CD4-positive, alpha-beta T cell treated with Interleukin-10 for 1 hour (primary cell): ENCODE results near the gene UBE2C.
"Not testable (repeated sequence)": the region's sequence is repeated elsewhere in the genome, so short reads cannot be mapped to it uniquely, and the experiment has no call there.

Source experiments
- DNase-seq: peaks from one replicate; pipeline ENCODE4 v3.0.0-alpha.2; 2020

Gene UBE2C

DNA sequence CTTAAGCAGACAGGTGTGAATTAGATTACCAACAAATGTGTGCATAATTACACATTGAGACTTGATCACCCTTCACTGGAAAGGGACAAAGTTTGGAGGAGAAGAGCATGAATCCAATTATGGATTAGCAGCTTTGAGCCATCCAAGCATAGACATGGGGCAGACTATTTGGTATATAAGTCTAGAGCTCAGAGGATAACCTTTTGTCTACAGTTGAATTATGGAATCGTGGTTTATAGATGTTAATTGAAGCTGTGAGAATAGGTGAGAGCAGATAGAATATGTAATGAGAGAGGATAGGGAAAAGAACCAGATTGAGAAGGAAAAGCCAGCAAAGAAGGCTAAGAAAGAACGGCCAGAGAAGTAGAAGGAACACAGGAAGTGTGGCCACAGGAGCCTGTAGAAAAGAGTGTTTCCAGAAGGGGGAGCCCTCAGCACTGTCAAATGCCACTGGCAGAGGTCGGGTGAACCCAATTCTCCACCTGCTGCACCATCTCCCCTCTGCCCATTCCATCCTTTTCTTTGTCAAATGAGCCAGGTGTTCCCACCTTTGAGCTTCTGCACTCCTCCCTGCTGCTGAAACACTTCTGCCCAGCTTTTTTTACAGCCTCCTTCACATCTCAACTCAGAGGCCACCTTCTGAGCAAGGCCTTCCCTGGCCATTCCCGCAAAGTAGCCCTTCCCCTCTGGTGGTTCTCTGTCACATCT is 13.4 kb upstream of the UBE2C start:
- DNase-seq = peak; percentile 77

DNA sequence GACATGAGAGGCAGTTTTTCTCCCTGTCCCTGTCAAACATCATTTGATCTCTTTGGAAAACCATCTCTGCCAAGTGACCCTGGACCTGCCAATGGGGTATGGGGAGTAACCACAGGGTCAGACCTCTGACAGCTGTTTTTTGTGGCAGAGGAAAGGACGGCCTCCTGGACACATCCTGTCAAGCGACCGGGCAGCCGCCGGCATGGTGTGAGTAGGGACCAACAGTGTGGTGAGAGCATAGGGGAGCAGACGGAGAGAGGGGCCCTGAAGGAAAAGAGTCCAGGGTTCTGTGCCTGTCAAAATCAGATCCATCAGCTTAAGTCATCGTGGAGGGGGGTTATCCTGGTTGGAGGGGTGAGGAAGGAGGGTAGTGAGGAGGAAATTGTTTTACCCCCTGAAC is 10.6 kb upstream of the UBE2C start:
- DNase-seq = no peak

DNA sequence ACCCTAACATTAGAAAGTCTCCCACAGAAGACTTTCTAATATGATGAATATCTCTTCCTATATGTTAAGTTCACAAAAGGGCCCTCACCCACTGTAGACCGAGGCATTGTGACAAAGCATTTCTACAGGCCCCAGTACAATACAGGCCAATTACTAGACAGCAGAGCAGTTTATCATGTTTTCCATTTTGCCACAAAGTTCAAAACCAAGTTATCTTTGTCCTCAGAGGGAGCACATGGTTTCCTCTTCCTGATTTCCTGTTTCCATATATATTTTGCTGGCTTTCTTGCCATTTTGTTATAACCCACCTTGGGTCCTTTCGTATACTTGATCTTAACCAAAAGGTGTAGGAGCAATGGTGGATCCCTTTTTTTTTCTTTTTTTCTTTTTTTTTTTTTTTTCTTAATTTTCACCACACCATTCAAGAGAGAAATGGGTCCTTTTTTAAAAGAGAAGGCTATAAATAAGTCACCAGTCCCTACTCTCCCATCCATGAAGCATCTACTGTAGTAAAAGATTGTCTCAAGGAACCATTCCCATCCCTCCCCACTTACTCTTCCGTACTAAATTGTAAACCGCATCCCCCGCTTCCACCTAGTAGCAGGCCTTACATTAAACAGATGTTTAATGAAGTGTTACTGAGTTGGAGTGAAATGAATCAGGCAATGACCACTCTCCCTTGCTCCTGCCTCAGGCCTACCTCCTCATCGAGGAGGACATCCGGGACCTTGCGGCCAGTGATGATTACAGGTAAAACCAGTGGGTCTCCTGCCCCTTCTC is 2.1 kb upstream of the UBE2C start:
- no peak for DNase-seq

DNA sequence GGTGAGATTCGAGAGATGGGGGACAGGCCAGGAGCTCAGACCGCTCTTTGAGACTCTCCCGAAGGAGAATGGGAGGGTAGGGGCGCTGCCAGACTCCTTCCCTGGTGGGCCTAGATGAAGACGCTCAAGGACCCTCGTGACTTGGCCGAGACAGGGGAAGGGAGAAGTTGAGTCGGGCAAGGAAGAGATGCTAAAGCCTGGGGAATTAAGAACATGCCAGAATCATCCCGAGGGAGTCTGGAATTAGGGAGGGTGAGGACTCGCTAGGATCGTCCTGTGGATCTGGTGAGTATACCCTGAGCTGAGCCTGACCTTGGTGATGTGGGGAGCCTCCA is 529 bp downstream of the UBE2C start:
- no peak for DNase-seq

DNA sequence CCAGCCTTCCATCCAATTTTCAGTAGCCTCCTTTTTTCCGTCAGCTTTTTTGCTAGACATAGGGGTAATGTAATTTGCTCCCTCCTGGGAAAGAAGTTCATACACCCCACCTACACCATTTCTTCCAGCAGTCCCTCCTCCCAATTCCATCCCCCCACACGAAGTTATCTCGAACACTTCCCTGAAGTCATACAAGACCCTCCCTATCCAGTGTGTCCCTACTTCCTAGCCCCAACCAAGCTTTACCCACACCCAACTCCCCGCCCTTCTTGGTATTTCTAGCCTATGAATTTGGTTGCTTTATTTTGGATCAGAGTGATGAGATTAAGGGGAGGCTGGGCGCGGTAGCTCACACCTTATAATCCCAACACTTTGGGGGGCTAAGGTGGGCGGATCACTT is 1.0 kb downstream of the UBE2C start:
- DNase-seq = no peak

DNA sequence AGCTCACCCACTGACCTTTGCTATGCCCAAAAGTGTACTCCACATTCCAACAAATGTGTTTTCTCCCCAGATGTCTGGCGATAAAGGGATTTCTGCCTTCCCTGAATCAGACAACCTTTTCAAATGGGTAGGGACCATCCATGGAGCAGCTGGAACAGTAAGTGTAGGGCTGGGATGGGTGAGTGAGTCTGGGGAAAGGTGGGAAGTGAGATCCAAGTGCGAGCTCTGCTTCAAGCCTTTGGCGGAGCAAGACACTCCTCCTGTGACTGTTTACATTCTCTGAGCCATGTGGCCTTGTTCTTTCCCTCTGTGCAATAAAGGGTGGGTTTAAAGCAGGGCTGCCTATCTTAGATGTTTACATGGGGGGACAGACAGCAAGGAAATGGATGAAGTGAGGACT is 1.9 kb downstream of the UBE2C start:
- DNase-seq = no peak

DNA sequence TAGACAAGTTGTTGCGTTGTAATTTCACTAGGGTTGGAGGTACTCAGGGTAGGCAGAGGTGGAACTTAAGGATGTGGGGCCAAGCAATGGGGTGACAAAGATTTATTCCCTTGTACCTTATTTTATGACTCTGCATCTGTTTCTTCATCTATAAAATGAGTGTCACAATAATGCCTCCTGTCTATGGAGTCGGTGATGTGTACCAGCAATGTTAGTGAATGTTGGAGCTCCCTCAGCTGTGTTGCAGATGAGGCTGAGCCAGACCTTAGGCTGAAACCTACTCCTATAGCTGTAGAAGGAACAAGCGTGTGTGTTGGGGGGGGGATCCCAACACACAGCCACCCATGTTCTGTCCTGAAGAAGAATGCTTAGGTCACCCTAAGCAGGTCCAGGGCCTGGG is 4.5 kb downstream of the UBE2C start:
- no peak for DNase-seq

DNA sequence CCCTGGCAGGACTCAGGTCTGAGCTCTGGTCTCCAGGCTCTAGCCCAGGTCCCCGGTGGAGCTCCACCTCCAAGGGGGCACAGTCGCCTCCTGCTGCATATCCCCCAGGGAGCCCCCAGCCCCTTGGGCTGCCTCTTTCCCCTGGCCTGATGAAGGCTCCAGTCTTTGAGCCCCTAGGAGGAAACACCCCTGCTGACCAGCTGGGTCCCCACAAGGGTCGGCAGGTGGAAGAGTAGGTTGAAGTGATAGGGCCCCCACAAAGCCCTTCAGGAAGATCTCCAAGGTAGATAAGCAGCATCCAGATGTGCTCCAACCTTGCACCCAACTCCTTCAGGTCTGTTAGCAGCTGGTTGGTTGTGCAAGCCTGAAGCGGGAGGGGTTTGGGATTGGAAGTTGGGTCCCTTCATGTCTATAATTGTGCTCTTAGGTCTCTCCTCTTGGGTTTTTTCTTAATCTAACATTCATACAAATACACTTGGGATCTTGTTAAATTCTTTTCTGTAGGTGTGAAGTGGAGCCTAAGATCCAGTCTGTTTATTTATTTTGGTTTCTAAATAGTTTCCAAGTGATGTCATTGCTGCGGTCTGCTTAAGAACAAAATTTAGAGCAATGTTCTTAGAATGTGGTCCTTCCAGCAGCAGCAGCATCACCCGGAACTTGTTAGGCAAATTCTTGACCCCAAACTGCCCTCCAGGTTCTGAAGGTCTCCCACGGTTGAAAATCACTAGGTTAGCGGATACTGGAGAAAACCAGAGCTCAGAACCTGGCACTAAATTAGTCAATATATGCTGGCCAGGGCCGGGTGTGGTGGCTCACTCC is 5.1 kb downstream of the UBE2C start:
- DNase-seq = no peak

DNA sequence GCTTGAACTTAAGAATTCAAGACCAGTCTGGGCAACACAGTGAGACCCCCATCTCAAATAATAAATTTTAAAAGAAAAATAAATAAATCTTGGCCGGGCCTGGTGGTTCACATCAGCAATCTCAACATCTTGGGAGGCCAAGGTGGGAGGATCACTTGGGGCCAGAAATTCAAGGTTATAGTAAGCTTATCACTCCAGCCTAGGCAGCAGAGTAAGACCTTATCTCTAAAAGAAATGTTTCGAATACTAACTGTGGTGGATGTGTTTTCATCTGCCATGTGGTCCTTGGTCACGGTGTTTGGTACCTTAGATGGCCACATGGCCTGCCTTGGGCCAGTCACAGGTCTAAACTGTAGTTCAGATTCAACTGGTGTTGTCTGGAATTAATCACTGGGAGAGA is 5.8 kb downstream of the UBE2C start:
- no peak for DNase-seq

DNA sequence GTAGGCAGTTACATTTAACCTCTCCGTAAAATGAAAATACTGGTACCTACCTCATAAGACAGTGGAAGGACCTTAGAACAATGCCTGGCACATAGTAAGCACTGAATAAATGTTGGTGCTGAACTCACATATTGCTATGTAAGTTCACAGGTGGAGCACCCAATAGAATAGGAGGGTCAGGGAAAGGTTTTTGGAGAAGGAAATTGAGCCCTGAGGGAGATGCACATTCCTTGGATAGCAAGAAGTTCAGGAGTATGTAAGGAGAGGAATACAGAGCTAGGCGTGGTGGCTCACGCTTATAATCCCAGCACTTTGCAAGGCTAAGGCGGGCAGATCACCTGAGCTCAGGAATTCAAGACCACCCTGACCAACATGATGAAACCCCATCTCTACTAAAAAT is 7.0 kb downstream of the UBE2C start:
- no peak for DNase-seq

DNA sequence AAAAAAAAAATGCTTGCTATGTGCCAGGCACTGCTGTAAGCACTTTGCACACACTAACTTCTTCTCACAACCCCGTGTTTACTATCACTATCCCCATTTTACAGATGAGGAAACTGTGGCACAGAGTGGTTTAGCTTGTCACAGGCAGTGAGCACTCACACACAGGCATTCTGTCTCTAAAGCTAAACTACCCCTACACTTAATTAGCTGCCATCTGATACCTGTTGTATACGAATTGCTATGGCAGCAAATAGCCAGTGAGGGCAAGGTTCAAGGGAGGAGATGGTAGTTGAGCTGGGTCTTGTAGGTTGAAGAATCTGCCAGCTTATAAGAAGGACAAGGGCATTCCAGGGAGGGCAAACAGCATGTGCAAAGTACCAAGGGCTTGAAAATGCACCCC is 9.5 kb downstream of the UBE2C start:
- DNase-seq = no peak

DNA sequence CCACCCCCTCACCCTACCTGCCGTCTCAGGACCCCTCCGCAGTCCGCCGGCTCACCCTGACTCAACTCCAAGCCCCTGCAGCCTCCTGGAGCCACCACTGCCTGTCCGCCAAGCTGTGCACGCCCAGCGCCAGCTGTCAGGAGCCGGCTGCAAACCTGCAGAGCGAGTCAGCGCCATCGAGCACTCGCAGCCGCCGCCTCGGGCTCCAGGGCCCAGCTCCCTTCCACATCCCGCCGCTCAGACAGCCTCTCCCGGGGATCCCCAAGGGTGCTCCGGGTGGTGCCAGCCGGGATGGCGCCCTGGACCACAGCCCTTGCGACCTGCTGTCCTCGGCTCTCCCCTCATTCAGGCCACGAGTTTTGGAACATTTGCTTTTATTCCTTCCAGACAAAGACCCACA is 10.4 kb downstream of the UBE2C start:
- DNase-seq = no peak

DNA sequence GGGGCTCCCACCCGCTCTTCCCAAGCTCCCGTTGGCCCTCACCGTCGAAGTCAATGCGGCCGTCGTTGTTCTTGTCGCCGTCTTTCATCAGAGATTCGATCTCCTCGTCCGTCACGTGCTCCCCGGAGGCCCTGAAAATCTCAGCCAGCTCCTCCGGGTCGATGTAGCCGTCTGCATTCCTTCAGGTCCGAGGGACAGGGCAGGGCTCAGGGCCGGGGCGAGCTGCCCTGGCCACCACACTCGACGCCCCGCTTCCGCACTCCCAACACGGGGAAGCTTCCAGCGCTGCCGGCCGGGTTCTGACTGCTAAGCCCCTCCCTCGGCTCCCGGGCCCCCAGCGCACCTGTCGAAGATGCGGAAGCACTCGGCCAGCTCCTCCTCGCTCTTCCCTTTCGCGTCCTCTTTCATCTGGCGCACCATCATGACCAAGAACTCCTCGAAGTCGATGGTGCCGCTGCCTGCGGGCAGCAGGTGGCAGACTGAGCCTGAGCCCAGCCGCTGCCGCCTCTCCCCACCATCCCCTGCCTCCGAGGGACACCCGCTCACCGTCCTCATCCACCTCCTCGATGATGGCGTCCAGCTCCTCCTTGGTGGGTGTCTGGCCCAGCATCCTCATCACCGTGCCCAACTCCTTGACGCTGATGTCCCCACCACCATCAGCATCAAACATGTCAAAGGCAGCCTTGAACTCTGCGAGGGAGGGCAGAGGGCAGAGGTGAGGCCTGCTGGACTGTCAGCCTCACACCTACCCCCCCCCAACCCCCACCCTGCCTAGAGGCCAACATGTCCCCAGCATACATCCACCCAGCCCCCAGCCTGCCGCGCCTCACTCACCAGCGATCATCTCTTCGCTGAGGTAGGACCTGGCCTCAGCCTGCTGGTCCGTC is 11.7 kb downstream of the UBE2C start:
- peak; percentile 58 for DNase-seq

DNA sequence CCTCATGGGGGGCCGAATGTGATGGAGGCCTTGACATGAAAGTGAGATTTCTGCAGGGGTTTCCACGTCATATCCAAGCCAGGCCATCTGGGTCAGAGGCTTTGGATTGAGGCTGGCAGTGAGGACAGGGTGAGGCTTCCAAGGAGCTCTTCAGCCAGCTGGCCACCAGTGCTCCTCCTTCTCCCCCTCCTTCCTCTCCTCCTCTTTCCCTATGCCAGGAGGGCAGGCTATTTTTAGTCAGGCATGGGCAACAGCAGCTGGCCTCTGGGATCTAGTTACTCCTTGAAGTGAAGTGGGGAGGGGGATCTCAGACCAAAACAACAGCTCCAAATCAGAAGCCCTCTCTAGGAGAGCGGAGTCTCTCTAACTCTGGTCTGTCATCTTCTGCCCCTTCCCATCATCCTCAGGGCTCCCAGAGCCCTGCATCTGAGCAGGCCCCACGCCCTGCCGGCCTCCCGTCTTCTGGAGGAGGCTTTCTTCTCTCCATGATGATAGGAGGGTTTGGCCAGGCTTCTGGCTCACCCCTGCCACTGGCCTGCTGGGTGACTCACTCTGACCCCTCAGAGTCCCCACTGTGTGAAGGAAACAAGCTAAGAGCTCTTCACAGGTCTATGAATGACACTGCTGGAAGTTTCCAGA is 14.1 kb downstream of the UBE2C start:
- DNase-seq = no peak

DNA sequence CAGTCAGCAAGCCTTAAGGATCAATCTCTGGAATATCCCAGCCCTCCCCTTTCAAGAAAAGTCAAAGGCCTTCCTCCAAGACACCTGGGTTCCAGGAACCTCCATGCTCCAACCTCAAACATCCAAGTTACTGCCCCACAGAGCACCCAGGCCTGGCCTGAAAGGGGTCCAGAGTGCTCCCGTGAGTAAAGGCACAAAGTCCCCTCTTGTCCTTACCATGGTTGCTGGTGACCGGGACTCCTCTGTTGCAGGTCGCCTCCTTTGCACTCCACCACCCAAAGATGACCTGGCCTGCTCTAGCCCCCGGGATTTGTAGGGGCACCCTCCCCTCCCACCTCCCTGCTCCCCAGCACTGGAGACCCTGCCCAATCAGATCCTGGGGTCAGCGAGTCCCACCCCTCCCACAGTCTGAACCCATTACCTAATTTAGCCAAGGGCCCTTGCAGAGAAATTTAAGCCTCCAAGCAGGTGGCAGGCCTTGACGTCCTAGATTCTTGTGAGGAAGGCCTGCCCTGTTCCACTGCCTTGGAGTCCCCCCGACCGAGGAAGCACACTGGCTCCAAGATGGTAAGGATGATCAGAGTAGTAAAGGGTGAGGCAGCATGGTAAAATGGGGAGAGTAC is 14.7 kb downstream of the UBE2C start, which contains the start of gene TNNC2:
Gene TNNC2, minus strand, starts transcription at position 283 of the 623 bp plus-strand sequence. Its CDS starts 64 bp downstream, at position 219.
- no peak for DNase-seq

DNA sequence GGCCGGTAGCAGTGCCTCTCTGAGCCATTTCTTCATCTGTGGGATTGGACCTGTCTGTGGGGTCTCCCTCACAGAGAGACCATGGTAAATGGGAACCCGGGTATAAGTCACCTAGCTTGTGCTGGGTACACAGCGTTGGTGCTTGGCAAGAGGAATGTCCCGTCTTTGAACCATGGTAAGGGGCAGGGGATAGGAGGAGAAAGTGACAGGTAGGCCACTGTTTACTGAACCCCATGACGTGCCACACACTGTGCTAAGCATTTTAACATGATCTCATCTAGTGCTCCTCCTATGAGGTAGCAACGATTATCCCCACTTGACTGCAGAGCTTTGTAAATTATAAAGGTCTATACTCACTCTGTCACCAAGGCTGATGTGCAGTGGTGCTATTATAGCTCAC is 15.3 kb downstream of the UBE2C start:
- no peak for DNase-seq

DNA sequence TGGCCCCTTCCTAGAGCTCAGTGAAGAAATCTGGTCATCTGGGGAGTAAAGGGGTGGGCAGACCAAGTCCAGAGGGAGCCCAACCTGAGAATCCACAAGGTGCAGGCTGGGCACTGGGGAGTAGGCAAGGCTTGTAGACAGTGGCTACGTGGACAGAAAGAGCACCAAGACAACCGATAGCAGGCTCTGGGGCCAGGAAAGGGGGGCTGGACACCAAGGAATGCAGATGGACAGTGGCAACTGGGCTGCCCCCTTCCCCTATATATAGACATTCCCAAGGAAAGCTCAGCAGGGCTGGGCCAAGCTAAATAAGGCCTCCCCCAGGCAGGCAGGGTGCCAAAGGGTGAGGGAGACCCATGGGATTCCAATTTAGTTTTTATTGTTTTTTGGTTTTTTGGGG is 16.1 kb downstream of the UBE2C start:
- no peak for DNase-seq

DNA sequence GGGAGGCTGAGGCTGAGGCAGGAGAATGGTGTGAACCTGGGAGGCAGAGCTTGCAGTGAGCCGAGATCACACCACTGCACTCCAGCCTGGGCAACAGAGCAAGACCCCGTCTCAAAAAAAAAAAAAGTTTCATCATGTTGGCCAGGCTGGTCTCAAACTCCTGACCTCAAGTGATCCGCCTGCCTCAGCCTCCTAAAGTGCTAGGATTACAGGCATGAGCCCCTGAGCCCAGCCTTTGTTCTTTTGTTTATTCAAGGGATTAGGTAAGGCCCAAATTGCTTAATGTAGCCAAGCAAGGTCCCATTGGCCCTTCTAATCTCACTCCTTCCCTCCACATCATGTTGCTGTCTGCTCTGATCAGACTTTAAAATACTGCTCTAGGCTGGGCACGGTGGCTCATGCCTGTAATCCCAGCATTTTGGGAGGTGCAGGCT is 17.2 kb downstream of the UBE2C start:
- DNase-seq = not testable (repeated sequence)

DNA sequence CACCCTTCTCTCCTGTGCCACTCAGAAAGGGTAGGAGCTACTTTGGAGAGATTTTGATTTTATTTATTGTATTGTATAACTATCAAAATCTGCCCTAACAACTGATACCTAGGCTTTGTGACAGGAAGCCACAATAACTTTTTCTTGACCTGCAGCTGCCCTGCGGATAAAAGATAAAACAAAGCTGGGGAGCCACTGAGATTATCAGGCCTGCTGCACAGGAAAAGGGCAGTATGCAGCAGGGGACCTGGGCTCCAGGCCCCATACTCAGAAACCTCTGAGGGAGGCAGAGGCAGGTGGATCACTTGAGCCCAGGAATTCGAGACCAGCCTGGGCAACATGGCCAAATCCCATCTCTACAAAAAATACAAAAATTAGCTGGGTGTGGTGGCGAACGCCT is 20.2 kb downstream of the UBE2C start:
- no peak for DNase-seq

DNA sequence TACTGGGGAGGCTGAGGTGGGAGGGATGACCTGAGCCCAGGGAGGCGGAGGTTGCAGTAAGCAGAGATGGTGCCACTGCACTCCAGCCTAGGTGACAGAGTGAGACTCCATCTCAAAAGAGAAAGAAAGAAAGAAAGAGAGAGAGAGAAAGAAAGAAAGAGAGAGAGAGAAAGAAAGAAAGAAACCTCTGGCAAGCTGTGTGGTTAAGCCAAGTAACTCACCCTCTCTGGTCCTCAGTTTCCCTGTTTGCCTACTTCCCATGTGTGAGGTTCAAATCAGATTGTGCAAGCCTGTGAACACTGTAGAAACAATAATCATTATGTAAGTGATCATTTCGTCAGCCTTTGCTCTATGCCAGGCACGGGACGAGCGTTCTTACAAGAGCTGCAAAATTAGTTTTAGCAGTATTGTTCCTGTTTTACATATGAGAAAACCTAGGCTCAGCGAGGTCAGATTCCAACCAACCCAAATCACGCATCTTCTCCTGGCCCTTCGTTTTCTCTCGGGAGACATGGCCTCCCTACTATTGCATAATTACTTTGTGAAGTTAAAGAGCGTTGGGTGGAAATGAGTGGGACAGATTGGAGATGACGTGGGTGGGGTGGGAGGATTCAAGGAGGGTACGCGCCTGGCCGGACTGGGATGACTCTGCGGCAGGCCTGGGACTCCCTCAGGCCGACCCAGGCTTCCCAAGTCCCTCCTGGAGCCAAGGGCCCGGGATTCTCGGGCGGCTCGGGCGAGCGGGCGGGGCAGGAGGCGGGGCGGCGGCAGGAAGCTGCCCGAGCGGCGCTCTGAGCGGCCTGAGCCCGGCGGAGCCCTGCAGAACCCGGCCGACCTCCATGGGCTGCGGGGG is 20.8 kb downstream of the UBE2C start, which contains the start of gene SNX21:
Gene SNX21, plus strand, starts transcription at position 770 of the 853 bp plus-strand sequence. CDS start 121 bp downstream, outside the sequence.
- no peak for DNase-seq
